DND-41 (cell line): Measurements from ENCODE around the gene PISD.

Source experiments
- ATAC-seq: fragments of 200-7000 bp; cut with Tn5 transposase; 3 replicates; pipeline ENCODE4 v1.9.1; 2021; ENCODE audit warnings: low read depth; ENCODE audit not compliant: insufficient read depth
- DNase-seq: peaks from one replicate; pipeline ENCODE4 v3.0.0-alpha.2; 2020
- H2AFZ ChIP-seq: 2 replicates; pipeline ENCODE4 v1.6.0; 2012; ENCODE audit warnings: low read depth, low read length
- H3K27ac ChIP-seq: 2 replicates; pipeline ENCODE4 v1.5.1; 2012; ENCODE audit warnings: low read length, inconsistent platforms
- H3K27me3 ChIP-seq: fragments of 200-600 bp; sonication (generic); 2 replicates; pipeline ENCODE4 v1.6.0; 2012; ENCODE audit warnings: low read length, mild to moderate bottlenecking, inconsistent platforms; ENCODE audit not compliant: insufficient read depth, poor library complexity
- H3K36me3 ChIP-seq: 2 replicates; pipeline ENCODE4 v1.5.1; 2012; ENCODE audit warnings: low read length, inconsistent platforms; ENCODE audit not compliant: insufficient read depth
- H3K4me1 ChIP-seq: 2 replicates; pipeline ENCODE4 v1.5.1; 2012; ENCODE audit warnings: mild to moderate bottlenecking, low read length; ENCODE audit not compliant: insufficient read depth
- H3K4me2 ChIP-seq: 2 replicates; pipeline ENCODE4 v1.6.0; 2012; ENCODE audit warnings: mild to moderate bottlenecking, moderate library complexity, low read length, inconsistent platforms; ENCODE audit not compliant: insufficient read depth
- H3K4me3 ChIP-seq, 2 experiments: fragments of 200-600 bp in 1 of 2; shearing (Covaris generic) in 1 of 2; 2 replicates each; pipeline ENCODE4 v1.5.1; 2012 to 2016; ENCODE audit warnings: inconsistent platforms in 2 of 2, low read length in 2 of 2, mild to moderate bottlenecking in 2 of 2, low read depth in 1 of 2, moderate library complexity in 1 of 2
- H3K79me2 ChIP-seq: 2 replicates; pipeline ENCODE4 v1.6.0; 2012; ENCODE audit warnings: low read length, inconsistent platforms; ENCODE audit not compliant: insufficient read depth
- H3K9ac ChIP-seq: 2 replicates; pipeline ENCODE4 v1.6.0; 2012; ENCODE audit warnings: low read depth, mild to moderate bottlenecking, inconsistent platforms, low read length, moderate library complexity
- H3K9me3 ChIP-seq: 2 replicates; pipeline ENCODE4 v1.5.1; 2012; ENCODE audit warnings: low read length, moderate library complexity, mild to moderate bottlenecking, inconsistent platforms; ENCODE audit not compliant: insufficient read depth, severe bottlenecking
- H4K20me1 ChIP-seq: 2 replicates; pipeline ENCODE4 v1.6.0; 2012; ENCODE audit warnings: low read length; ENCODE audit not compliant: insufficient read depth
- CTCF ChIP-seq: IDR thresholded peaks from 2 replicates; pipeline ENCODE4 v1.5.1; 2012; ENCODE audit warnings: borderline replicate concordance, low read length, moderate library complexity, mild to moderate bottlenecking; ENCODE audit not compliant: poor library complexity, severe bottlenecking; ENCODE audit errors: extremely low read depth
- EZH2 ChIP-seq: IDR thresholded peaks from 3 replicates; pipeline ENCODE4 v1.6.1; 2012; ENCODE audit warnings: borderline replicate concordance, low read depth, mild to moderate bottlenecking, moderate library complexity, low read length, inconsistent platforms; ENCODE audit not compliant: severe bottlenecking

Gene PISD

GRCh38 chr22:31651664-31652063 is 10.4 kb downstream of the PISD start:
- H4K20me1 ChIP-seq: peaks cover 5% of the 10 kb centered on the region; the same call in 1 of the 2 replicates
- no peak overlapping the region for H3K4me3 ChIP-seq
- no peak for TF ChIP-seq CTCF
- TF ChIP-seq EZH2: no peak
- no peaks in the 10 kb centered on the region for H3K27me3 ChIP-seq
- peaks cover 39% of the 10 kb centered on the region for H3K79me2 ChIP-seq
- no peak overlapping the region for H3K4me2 ChIP-seq
- no peak overlapping the region for H2AFZ ChIP-seq
- H3K36me3 ChIP-seq: peaks cover 28% of the 10 kb centered on the region
- ATAC-seq (no peak), DNase-seq (no peak)
- no peak overlapping the region for H3K9ac ChIP-seq
- no peaks in the 10 kb centered on the region for H3K9me3 ChIP-seq
- no peak overlapping the region for H3K27ac ChIP-seq
- H3K4me1 ChIP-seq: no peaks in the 10 kb centered on the region

GRCh38 chr22:31650391-31650790 is 11.6 kb downstream of the PISD start:
- no peak overlapping the region for H3K4me3 ChIP-seq
- H2AFZ ChIP-seq: no peak overlapping the region
- H3K4me2 ChIP-seq: no peak overlapping the region
- no peak for DNase-seq
- H3K27me3 ChIP-seq: no peaks in the 10 kb centered on the region
- peaks cover 5% of the 10 kb centered on the region; the same call in 1 of the 2 replicates for H4K20me1 ChIP-seq
- H3K36me3 ChIP-seq: peaks cover 37% of the 10 kb centered on the region
- no peak overlapping the region for H3K27ac ChIP-seq
- peaks cover 33% of the 10 kb centered on the region for H3K79me2 ChIP-seq
- TF ChIP-seq CTCF (no peak), EZH2 (no peak)
- no peak for ATAC-seq
- no peaks in the 10 kb centered on the region for H3K4me1 ChIP-seq
- no peaks in the 10 kb centered on the region for H3K9me3 ChIP-seq
- no peak overlapping the region for H3K9ac ChIP-seq

GRCh38 chr22:31647523-31648320 is 14.3 kb downstream of the PISD start:
- H3K27ac ChIP-seq: no peak overlapping the region
- H3K9ac ChIP-seq: no peak overlapping the region
- no peak overlapping the region for H2AFZ ChIP-seq

More at GRCh38 chr22:31647523-31648320, 14.3 kb downstream of the PISD start:
- no peaks in the 10 kb centered on the region for H3K4me1 ChIP-seq
- no peak for TF ChIP-seq CTCF
- TF ChIP-seq EZH2: no peak
- H3K27me3 ChIP-seq: no peaks in the 10 kb centered on the region
- no peak for ATAC-seq
- H4K20me1 ChIP-seq: no peaks in the 10 kb centered on the region
- peaks cover 45% of the 10 kb centered on the region for H3K36me3 ChIP-seq
- DNase-seq: no peak
- H3K4me2 ChIP-seq: no peak overlapping the region
- no peak overlapping the region for H3K4me3 ChIP-seq
- H3K9me3 ChIP-seq: no peaks in the 10 kb centered on the region
- peaks cover 13% of the 10 kb centered on the region; the same call in 1 of the 2 replicates for H3K79me2 ChIP-seq
